Activated T-helper 1 cell treated with anti-CD3 and anti-CD28 coated beads, Interleukin-12 subunit alpha, Interleukin-12 subunit beta, Interleukin-2, Interleukin-4 antibody, amounts not matched to agents 30 ng/mL and 10 ng/mL and 1 ng/mL, durations not matched to agents 14 hours and 24 hours and 36 hours (primary cell): ENCODE data around the gene CLTRN. TPM values are rescaled to one million over a fixed set of nuclear protein-coding genes. Genes with fewer than 3 reads are reported as not detected.
A peak's percentile ranks its signal among the peaks of the same experiment; 100 is the strongest.
"Not testable (repeated sequence)": the region's sequence is repeated elsewhere in the genome, so short reads cannot be mapped to it uniquely, and the experiment has no call there.

Experiments used
- DNase-seq: peaks from one replicate; pipeline ENCODE4 v3.0.0; 2021; ENCODE audit warnings: low spot score
- H3K27ac Mint-ChIP-seq: one replicate; pipeline ENCODE4 v1.8.0; 2021; ENCODE audit warnings: mild to moderate bottlenecking, mixed read lengths
- H3K27me3 Mint-ChIP-seq: one replicate; pipeline ENCODE4 v1.8.0; 2022; ENCODE audit warnings: mild to moderate bottlenecking, moderate library complexity, mixed read lengths; ENCODE audit not compliant: insufficient read depth
- H3K36me3 Mint-ChIP-seq: one replicate; pipeline ENCODE4 v1.8.0; 2021; ENCODE audit warnings: low read depth, mixed read lengths
- H3K4me1 Mint-ChIP-seq: one replicate; pipeline ENCODE4 v1.8.0; 2021; ENCODE audit warnings: low read depth, mixed read lengths
- H3K4me3 Mint-ChIP-seq: one replicate; pipeline ENCODE4 v1.8.0; 2021; ENCODE audit warnings: mild to moderate bottlenecking, moderate library complexity, mixed read lengths
- H3K9me3 Mint-ChIP-seq: one replicate; pipeline ENCODE4 v1.8.0; 2021; ENCODE audit warnings: mixed read lengths
- intact Hi-C: fragments of 100-400 bp; cut with micrococcal nuclease; formaldehyde crosslinking; loops from one replicate; pipeline ENCODE4 v1.15.1; 2024
- total RNA-seq: library from RNA; stranded (reverse); gene quantifications from 2 replicates; pipeline ENCODE4 v1.2.3, GENCODE V29; 2022

CLTRN gene
- total RNA-seq, 1 donor from 2014 or later = not detected

DNA sequence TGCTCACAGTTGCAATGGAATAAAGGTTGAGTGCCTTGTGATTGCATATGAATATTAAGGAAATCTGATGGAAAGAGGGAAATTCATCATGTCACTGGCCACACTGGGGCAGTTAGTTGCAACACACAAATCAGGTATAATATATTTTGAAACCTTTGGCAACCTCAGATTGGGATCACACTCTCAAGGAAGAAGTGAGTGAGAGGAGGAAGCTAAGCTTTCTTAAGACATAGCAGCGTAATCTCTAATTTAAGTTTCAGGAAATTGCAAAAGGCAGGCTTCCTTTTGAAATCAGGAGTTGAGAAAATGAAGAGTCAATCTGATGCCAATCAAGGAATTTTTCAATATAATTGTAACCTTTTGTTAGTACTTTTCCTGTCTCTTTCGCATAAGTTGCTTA is 12.3 kb upstream of the CLTRN start:
- no peak overlapping the region for H3K27ac Mint-ChIP-seq
- H3K27me3 Mint-ChIP-seq = no peaks in the 10 kb centered on the region
- H3K4me1 Mint-ChIP-seq = peaks cover 13% of the 10 kb centered on the region
- peaks cover 3% of the 10 kb centered on the region for H3K36me3 Mint-ChIP-seq
- intact Hi-C loops = no loop called here
- no peak for DNase-seq
- H3K4me3 Mint-ChIP-seq = no peak overlapping the region
- H3K9me3 Mint-ChIP-seq = no peaks in the 10 kb centered on the region

DNA sequence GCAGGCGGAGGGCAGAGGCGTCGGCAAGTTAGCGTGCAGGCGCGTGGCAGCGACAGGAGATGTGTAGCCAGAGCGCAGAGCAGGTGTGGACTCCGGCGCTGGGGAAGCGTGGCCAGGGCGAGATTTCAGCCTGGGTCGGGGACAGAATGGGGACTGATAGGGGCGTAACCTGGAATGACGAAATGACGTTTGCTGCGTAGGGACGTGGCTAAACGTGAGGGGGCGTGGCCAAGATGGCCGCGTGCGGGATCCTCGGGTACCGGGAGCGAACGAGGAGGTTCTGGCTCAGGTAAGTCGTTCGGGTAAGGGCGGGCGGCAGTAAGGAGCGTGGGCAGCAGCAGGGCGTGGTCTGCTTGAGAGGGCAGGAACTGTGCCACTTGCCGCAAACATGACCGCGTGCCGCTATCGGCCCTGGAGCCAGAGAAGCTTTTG is 10.9 kb upstream of the CLTRN start:
- H3K9me3 Mint-ChIP-seq = no peaks in the 10 kb centered on the region
- no peak overlapping the region for H3K27ac Mint-ChIP-seq
- H3K36me3 Mint-ChIP-seq = peaks cover 2% of the 10 kb centered on the region
- H3K27me3 Mint-ChIP-seq = peaks cover 2% of the 10 kb centered on the region
- H3K4me1 Mint-ChIP-seq = peaks cover 12% of the 10 kb centered on the region
- intact Hi-C loops = loop anchor here (1.0 to 2.0 kb wide), 11 partner anchors 12 to 1195 kb away; partner anchors contain the start of genes AP1S2, CA5B, FANCB and MOSPD2
- H3K4me3 Mint-ChIP-seq = no peak overlapping the region
- peak; percentile 72 for DNase-seq

DNA sequence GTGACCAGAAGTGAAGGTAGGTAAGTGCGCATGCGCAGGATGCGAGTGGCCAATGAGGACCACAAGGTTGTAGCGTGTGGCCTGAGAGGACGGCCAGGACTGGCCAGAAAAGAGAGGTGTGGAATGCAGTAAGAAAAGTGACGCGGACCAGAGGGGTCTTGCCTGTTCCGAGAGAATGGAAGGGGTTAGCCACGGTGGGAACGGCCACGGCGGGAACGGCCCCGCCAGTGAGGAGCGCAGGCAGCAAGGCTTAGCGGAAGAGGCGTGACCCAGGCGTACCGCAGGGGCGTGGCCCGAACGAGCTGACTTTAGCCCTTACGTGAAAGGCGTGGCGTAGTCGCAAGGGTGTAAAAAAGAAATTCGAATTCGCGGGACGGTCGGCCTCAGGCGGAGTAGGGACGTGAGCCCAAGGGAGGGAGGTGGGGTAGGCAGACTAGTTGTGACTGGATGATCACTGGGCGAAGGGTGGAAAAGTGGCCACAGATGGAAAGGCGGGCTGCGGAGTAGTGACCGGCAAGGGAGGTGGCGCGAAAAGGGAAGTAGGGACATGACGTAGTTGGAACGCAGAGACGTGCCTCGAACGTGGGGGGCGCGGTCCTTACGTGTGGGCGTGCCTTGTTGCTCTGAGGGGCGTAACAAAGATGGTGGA is 10.4 kb upstream of the CLTRN start:
- H3K36me3 Mint-ChIP-seq = no peaks in the 10 kb centered on the region
- H3K9me3 Mint-ChIP-seq = no peaks in the 10 kb centered on the region
- DNase-seq = peak; percentile 79
- no peak overlapping the region for H3K27ac Mint-ChIP-seq
- H3K4me1 Mint-ChIP-seq = peaks cover 8% of the 10 kb centered on the region
- no peak overlapping the region for H3K4me3 Mint-ChIP-seq
- H3K27me3 Mint-ChIP-seq = peaks cover 2% of the 10 kb centered on the region
- intact Hi-C loops = loop anchor here (1.0 to 2.0 kb wide), 11 partner anchors 12 to 1195 kb away; partner anchors contain the start of genes AP1S2, CA5B, FANCB and MOSPD2

DNA sequence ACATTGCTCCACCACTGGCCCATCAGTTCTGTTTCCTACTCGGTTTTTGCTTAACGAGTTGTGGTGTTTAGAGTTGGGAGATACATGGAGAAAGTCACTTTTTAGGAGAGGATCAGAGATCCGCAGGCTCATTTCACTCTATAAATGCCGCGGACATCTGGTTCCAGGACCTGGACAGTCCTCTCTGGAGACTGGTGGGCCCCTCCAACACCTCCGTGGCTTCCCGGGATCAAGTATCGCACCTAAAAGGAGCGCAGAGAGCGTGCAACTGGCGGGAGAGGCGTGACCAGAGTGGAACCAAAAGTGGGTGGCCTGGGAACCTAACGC is 9.9 kb upstream of the CLTRN start:
- intact Hi-C loops = loop anchor here (2.0 kb wide), 4 partner anchors 76 to 1044 kb away; partner anchors contain the start of genes FANCB, MOSPD2 and SYAP1
- Mint-ChIP-seq H3K4me1 (peaks cover 8% of the 10 kb centered on the region), H3K27me3 (peaks cover 2% of the 10 kb centered on the region), H3K27ac (no peak overlapping the region), H3K9me3 (no peaks in the 10 kb centered on the region), H3K36me3 (no peaks in the 10 kb centered on the region), H3K4me3 (no peak overlapping the region)
- no peak for DNase-seq

DNA sequence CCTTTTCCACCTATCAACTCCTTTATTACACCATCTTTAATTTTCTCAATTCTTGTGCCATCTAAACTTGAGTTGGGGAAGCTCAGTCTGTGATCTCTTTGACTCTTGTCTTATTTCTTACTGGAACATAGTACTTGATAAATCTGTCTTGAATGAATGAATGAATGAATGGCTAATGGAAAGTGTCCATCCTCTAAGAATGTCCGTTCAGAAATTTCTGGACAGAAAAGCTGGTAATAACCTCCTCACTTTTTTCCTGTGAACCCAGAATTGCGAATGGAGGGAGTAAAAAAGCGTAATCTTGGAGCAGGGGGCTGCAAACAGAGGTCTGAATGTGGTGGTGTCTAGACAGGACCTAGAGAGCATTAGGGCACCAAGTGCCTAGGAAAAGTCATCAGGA is 9.4 kb upstream of the CLTRN start:
- Mint-ChIP-seq H3K4me1 (peaks cover 8% of the 10 kb centered on the region), H3K9me3 (no peaks in the 10 kb centered on the region), H3K36me3 (no peaks in the 10 kb centered on the region), H3K4me3 (no peak overlapping the region), H3K27ac (no peak overlapping the region), H3K27me3 (peaks cover 2% of the 10 kb centered on the region)
- intact Hi-C loops = loop anchor here (2.0 kb wide), 4 partner anchors 77 to 1045 kb away; partner anchors contain the start of genes FANCB, MOSPD2 and SYAP1
- no peak for DNase-seq

DNA sequence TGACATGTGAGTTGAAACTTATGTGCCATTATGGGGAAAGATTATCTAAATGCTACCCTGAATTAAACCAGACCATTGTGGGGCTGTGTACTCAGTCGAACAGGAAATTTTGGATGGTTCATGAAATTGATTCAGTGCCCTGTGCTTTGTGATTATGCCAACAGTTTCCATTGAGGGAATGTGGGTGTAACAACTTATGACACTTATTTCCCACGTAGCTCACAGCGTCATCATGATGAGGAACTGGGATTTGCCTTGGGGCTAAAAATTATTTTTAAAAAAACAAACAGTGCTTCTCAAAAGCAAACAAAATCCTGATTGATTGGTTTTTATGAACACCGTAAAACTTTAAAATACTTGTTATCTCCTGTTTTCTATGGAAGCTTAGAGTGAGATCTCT is 8.3 kb upstream of the CLTRN start:
- intact Hi-C loops = no loop called here

DNA sequence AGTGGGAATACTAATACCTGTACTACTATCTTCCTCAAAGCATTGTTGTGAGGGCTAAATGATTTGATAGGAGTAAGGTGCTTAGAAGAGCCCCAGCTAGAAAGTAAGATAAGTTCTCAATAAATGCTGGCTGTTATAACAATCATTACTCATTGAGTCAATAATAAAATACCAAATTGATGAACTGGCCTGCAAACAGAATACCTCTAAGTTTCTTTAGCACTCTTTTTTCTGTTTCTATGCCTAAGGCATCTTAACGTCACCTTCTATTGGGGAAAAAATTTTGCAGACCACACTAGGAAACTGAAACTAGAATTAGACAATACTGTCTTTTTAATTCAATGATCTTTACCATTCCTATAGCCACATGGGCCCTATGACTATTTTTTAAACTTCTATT is 1.2 kb downstream of the CLTRN start:
- no peaks in the 10 kb centered on the region for H3K4me1 Mint-ChIP-seq
- H3K36me3 Mint-ChIP-seq = no peaks in the 10 kb centered on the region
- H3K9me3 Mint-ChIP-seq = no peaks in the 10 kb centered on the region
- peaks cover 5% of the 10 kb centered on the region for H3K27me3 Mint-ChIP-seq
- intact Hi-C loops = no loop called here
- no peak for DNase-seq
- H3K27ac Mint-ChIP-seq = no peak overlapping the region
- H3K4me3 Mint-ChIP-seq = no peak overlapping the region

More for the DNA sequence above, 8.3 kb upstream of the CLTRN start:
- Mint-ChIP-seq H3K27me3 (peaks cover 2% of the 10 kb centered on the region), H3K9me3 (no peaks in the 10 kb centered on the region), H3K4me1 (peaks cover 8% of the 10 kb centered on the region), H3K27ac (no peak overlapping the region), H3K4me3 (no peak overlapping the region), H3K36me3 (no peaks in the 10 kb centered on the region)
- DNase-seq = no peak

DNA sequence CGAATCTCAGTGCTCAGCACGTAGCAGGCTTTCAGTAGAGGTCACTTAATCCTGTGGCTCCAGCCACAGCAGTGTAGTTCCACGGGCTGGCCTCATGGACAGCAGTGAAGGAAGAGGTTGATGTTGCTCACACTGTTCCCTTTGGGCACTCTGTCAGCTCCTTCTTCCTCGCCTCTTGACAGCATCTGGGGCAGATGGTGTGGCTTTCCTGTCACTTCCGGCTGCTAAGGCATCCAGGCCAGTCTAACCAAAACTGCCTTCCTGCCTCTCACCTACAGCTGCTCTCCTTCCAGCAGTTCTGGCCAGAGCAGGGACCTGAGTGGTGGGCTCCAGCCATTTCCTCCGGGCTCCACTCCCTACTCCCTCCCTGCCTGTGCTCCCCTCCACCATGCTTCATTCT is 9.8 kb downstream of the CLTRN start:
- H3K27ac Mint-ChIP-seq, H3K36me3 Mint-ChIP-seq, H3K4me1 Mint-ChIP-seq, H3K9me3 Mint-ChIP-seq, H3K4me3 Mint-ChIP-seq, DNase-seq, intact Hi-C loops, H3K27me3 Mint-ChIP-seq: not testable (repeated sequence)

DNA sequence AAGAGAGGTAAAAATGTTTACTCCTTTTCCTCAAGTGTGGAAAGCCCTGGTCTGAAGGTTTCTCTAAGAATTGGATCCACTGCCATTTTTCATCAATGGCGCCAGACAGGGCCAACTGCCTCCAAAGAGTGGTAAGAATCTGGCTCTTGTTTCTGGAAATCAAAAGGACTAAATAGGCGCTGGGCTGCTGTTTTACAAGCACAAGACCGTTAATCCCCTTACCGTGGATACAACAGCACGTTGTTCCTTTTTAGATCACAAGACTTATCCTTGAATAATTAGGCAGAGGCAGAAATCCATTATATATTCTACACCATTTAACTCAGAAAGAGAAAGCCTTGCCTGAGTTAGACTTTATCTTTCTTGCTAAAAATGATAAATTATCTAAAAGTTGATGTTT is 10.6 kb downstream of the CLTRN start:
- intact Hi-C loops = no loop called here
- no peak for DNase-seq

DNA sequence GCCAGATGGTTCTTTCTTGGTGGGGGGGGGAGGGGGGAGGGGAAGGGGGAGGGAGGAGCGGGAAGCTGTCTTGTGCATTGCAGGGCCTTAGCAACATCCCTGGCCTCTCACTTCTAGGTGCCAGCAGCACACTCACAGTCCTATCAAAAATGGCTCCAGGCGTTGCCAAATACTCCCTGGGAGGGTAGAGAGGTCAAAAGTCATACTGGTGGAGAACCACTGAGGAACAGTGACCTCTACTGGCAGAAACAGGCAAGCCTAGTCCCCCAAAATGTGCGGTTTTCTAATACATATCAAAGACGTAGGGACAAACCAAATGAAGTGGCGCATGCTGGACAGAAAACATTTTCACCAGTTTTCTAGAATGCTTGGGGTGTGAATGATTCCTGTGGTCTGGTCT is 17.1 kb downstream of the CLTRN start:
- H3K36me3 Mint-ChIP-seq, H3K4me3 Mint-ChIP-seq, H3K27me3 Mint-ChIP-seq, H3K27ac Mint-ChIP-seq, H3K9me3 Mint-ChIP-seq, DNase-seq: not testable (repeated sequence)
- intact Hi-C loops = loop anchor here (10.0 kb wide), 1 partner anchor 153 kb away; the partner anchor contains the start of gene PIR
- peaks cover 11% of the 10 kb centered on the region for H3K4me1 Mint-ChIP-seq

More for the DNA sequence above, 10.6 kb downstream of the CLTRN start:
- Mint-ChIP-seq H3K4me1 (no peaks in the 10 kb centered on the region), H3K36me3 (no peaks in the 10 kb centered on the region), H3K27ac (no peak overlapping the region), H3K4me3 (no peak overlapping the region), H3K27me3 (peaks cover 2% of the 10 kb centered on the region), H3K9me3 (no peaks in the 10 kb centered on the region)

DNA sequence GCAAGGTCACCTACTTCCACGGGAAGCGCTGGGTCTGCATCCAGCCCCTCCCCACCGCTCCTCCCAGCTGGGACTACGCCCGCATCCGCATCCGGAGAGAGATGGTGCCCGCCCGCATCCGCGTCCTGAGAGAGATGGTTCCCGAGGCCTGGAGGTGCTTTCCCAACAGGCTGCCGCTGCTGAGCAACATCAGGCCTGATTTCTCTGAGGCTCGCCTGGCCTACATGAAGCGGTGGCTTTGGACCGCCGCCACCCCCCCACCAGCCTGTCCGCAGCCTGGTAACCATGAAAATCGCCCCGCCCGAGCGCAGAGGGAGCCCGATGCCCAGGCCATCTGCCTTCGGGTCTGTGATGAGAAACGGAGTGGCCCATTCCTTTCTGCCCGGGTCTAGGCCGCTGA is 18.1 kb downstream of the CLTRN start:
- Mint-ChIP-seq H3K4me3 (no peak overlapping the region), H3K27me3 (no peaks in the 10 kb centered on the region), H3K27ac (no peak overlapping the region), H3K9me3 (no peaks in the 10 kb centered on the region), H3K4me1 (peaks cover 11% of the 10 kb centered on the region), H3K36me3 (no peaks in the 10 kb centered on the region)
- intact Hi-C loops = loop anchor here (10.0 kb wide), 1 partner anchor 152 kb away; the partner anchor contains the start of gene PIR
- no peak for DNase-seq

DNA sequence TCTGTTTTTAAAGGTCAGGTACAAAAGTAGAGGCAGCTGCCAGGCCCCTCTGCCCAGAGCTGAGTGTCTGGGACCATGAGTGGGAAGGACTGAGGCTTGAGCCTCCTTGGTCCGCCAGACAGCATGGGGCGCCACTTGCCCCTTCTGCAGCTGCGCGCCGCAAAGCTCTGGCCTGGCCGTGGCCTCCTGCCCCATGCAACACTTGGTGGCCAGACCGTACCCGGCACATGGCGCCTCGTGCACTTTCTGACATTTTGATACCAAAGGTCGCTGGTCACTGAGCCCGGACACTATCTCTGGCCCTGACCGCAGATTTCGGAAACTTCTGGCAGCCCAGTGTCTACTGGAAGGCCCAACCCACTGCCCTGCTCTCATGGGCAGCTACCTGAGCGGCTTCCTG is 18.6 kb downstream of the CLTRN start:
- Mint-ChIP-seq H3K36me3 (no peaks in the 10 kb centered on the region), H3K9me3 (no peaks in the 10 kb centered on the region), H3K27ac (no peak overlapping the region)

DNA sequence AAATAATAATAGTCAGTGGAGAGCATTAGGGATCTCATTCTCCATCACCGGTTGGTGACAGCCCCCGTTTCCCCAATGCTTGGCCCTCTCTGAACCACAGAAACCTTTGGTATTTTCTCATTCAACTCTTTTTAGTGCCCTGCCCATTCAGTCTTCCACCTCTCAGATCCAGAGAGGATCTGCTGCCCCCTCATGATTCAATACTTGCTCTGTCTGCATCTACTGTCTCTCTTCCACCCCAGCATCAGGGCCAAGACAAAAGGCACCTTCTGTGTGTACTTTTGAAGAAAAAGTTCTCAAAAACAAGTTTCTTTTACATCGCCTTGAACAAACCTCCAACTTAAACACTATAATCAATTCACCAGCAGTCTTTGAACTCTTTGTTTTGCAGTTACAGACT is 19.3 kb downstream of the CLTRN start:
- Mint-ChIP-seq H3K36me3 (no peaks in the 10 kb centered on the region), H3K4me1 (peaks cover 11% of the 10 kb centered on the region), H3K4me3 (no peak overlapping the region), H3K27me3 (peaks cover 2% of the 10 kb centered on the region), H3K27ac (no peak overlapping the region), H3K9me3 (no peaks in the 10 kb centered on the region)
- intact Hi-C loops = loop anchor here (10.0 kb wide), 1 partner anchor 150 kb away; the partner anchor contains the start of gene PIR
- DNase-seq = no peak

More for the DNA sequence above, 18.6 kb downstream of the CLTRN start:
- intact Hi-C loops = loop anchor here (10.0 kb wide), 1 partner anchor 151 kb away; the partner anchor contains the start of gene PIR
- no peak overlapping the region for H3K4me3 Mint-ChIP-seq
- H3K27me3 Mint-ChIP-seq = no peaks in the 10 kb centered on the region
- no peak for DNase-seq
- H3K4me1 Mint-ChIP-seq = peaks cover 11% of the 10 kb centered on the region
